ENCODE measurements around the gene LYST. TPM values are rescaled to one million over a fixed set of nuclear protein-coding genes. Genes with fewer than 3 reads are reported as not detected.

The LYST gene
- total and polyA plus RNA-seq, 12 donors = 6.7 to 48.0 (median 19.0) TPM

DNA sequence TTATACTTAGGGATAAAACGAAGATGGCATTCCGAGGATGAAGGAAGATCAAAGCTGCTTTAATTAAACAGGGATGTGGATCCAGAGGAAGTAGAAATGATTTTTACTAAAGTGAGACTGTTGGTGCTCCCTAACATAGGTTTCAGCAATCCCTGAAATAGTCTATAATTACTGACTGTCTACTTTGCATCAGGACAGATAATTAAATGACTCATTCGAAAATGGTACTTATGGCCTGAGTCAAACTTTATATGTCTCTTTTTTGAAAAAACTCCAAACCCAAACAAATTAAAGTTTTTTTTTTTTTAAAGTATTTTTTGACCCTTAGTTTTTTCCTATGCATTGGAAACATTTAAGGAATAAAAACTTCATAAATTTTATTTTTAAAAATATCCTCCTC lies 90.3 kb downstream of the LYST start:
- TF ChIP-seq POLR2A (IDR thresholded peaks at IDR 0.05) = no peak
- Histone ChIP-seq H3K4me1 (replicated peaks in 1 of 2) (no peaks in the 10 kb centered on the region), H3K36me3 (replicated peaks in 1 of 2) (no peaks in the 10 kb centered on the region), H3K27me3 (no peaks in the 10 kb centered on the region), H3K9me3 (replicated peaks in 1 of 3) (no peaks in the 10 kb centered on the region), H3K27ac (no peak overlapping the region), H3K4me3 (peak overlapping the region in 1 of 4 donors; percentile 4)
- no peak for DNase-seq
- intact Hi-C loops (cut with DNase I) = no loop called here
- WGBS, 4 donors = 85 to 94% (median 90%) methylated on average over 3 of the region's 3 CpGs

DNA sequence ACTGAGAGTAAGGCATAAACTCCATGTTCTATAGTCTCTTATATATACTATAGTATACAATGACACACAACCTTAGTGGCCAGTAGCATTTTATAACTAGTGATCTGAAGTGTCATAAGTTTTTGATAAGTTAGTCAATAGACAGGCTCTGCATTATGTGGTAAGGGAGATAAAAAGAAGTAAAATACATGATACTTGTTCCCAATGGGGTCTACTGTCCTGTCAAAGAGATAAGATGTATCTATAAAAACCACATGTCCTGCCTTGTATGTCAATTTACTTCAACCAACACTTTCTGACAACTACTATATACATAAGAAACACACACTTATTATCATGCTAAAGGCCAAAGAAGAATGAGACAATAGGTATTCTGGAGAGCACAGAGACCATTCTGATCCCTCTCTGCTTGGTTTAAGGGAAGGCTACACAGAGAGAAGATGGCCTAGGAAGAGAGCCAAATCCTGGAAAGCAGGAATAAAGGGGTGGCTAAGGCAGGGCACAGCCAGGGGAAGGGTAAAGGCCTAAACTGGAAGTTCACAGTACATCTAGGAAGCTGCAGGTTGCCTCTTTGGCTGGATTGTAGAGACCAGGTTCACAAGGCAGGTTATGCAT lies 91.4 kb downstream of the LYST start:
- Histone ChIP-seq H3K27me3 (no peaks in the 10 kb centered on the region), H3K4me1 (replicated peaks in 1 of 2) (no peaks in the 10 kb centered on the region), H3K9me3 (replicated peaks in 1 of 3) (no peaks in the 10 kb centered on the region), H3K4me3 (no peak overlapping the region), H3K36me3 (replicated peaks in 1 of 2) (no peaks in the 10 kb centered on the region), H3K27ac (no peak overlapping the region)
- no peak for DNase-seq
- intact Hi-C loops (cut with DNase I) = no loop called here
- no peak for TF ChIP-seq POLR2A (IDR thresholded peaks at IDR 0.05)
- TF ChIP-seq, protein P1, sequence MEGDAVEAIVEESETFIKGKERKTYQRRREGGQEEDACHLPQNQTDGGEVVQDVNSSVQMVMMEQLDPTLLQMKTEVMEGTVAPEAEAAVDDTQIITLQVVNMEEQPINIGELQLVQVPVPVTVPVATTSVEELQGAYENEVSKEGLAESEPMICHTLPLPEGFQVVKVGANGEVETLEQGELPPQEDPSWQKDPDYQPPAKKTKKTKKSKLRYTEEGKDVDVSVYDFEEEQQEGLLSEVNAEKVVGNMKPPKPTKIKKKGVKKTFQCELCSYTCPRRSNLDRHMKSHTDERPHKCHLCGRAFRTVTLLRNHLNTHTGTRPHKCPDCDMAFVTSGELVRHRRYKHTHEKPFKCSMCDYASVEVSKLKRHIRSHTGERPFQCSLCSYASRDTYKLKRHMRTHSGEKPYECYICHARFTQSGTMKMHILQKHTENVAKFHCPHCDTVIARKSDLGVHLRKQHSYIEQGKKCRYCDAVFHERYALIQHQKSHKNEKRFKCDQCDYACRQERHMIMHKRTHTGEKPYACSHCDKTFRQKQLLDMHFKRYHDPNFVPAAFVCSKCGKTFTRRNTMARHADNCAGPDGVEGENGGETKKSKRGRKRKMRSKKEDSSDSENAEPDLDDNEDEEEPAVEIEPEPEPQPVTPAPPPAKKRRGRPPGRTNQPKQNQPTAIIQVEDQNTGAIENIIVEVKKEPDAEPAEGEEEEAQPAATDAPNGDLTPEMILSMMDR (IDR thresholded peaks at IDR 0.05) = no peak

DNA sequence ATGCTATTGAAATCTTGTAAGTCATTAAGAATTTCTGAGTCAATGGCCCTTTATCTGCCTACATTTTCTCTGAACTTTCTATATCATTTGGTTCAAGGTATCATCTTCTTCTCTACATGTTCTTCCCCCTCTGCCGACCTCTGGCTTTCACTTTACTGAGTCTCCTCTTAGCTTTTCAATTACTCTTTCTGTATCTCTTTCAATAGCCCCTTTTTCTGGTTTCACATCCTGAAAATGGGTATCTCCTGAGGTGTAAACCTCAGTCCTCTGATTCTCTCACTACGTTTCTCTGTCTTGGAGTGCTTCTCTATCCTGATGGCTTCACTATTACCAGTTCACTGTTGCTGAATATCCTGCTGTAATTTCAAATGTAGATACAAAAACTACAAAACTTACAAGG lies 98.9 kb downstream of the LYST start:
- no peaks in the 10 kb centered on the region for H3K9me3 ChIP-seq (replicated peaks in 1 of 3)
- H3K4me3 ChIP-seq = no peak overlapping the region
- no peak overlapping the region for H3K27ac ChIP-seq
- peaks cover 0 to 3% of the 10 kb centered on the region in 2 donors for H3K36me3 ChIP-seq (replicated peaks in 1 of 2)
- intact Hi-C loops (cut with DNase I) = no loop called here
- 81 to 90% (median 86%) methylated on average over 2 of the region's 2 CpGs for WGBS, 4 donors
- DNase-seq = no peak
- H3K27me3 ChIP-seq = no peaks in the 10 kb centered on the region
- no peak for TF ChIP-seq POLR2A (IDR thresholded peaks at IDR 0.05)
- TF ChIP-seq, protein P1 (IDR thresholded peaks at IDR 0.05) = no peak
- no peaks in the 10 kb centered on the region for H3K4me1 ChIP-seq (replicated peaks in 1 of 2)

DNA sequence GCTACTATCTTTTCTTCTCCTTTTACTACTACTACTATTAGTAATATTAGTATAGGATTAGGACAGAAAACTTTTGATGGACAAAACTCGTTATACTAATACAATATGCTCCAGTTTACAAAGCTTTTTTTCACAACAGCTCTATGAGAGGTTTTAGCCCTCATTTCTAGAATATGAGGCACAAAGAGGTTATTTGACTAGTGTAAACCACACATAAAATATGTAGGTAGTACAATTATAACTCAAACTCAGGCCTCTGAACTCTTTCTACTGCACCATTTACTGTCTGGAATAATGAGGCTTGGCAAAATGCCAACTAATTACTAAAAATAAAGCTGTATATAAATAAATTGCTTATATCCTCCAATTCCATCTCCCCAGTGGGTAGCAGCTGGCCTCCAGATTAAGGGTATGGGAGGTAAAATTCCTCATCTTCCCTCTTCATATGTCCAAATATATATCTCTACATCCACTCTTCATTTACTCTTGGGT lies 99.9 kb downstream of the LYST start:
- H3K9me3 ChIP-seq (replicated peaks in 1 of 3) = no peaks in the 10 kb centered on the region
- H3K27me3 ChIP-seq = no peaks in the 10 kb centered on the region
- TF ChIP-seq, protein P1 (IDR thresholded peaks at IDR 0.05) = no peak
- TF ChIP-seq POLR2A (IDR thresholded peaks at IDR 0.05) = no peak
- 92 to 100% (median 97%) methylated on average over 1 of the region's 1 CpG for WGBS, 4 donors
- DNase-seq = no peak
- peaks cover 0 to 7% of the 10 kb centered on the region in 2 donors for H3K36me3 ChIP-seq (replicated peaks in 1 of 2)
- intact Hi-C loops (cut with DNase I) = no loop called here
- no peak overlapping the region for H3K27ac ChIP-seq
- no peak overlapping the region for H3K4me3 ChIP-seq
- H3K4me1 ChIP-seq (replicated peaks in 1 of 2) = no peaks in the 10 kb centered on the region

DNA sequence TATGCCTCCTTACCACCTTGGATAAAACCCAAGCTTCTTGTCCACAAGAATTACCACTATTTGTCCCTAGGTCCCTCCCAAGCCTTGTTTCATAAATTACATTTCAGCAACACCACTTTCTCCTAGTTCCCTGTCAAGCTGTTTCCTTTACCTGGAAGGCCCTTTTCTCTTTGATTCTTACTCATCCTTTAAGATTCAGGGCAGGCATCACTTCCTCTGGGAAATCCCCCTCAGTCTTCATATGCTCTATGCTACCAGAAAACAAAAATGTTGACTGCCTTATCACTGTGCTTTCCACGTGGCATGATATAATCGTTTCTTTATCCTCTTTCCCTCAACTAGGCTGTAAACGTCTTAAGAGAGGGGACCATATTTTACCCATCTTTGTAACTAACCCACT lies 102.7 kb downstream of the LYST start:
- 76 to 86% (median 82%) methylated on average over 3 of the region's 3 CpGs for WGBS, 4 donors
- TF ChIP-seq POLR2A (IDR thresholded peaks at IDR 0.05) = no peak
- TF ChIP-seq, protein P1 (IDR thresholded peaks at IDR 0.05) = no peak
- Histone ChIP-seq H3K36me3 (replicated peaks in 1 of 2) (peaks cover 0 to 7% of the 10 kb centered on the region in 2 donors), H3K27ac (no peak overlapping the region), H3K4me3 (no peak overlapping the region), H3K27me3 (no peaks in the 10 kb centered on the region), H3K4me1 (replicated peaks in 1 of 2) (no peaks in the 10 kb centered on the region), H3K9me3 (replicated peaks in 1 of 3) (no peaks in the 10 kb centered on the region)
- intact Hi-C loops (cut with DNase I) = no loop called here
- DNase-seq = no peak
